Epithelial cell of esophagus (primary cell): ENCODE measurements around the gene ZBTB37.
"Not testable (repeated sequence)": the region's sequence is repeated elsewhere in the genome, so short reads cannot be mapped to it uniquely, and the experiment has no call there.

Experiments used
- DNase-seq: peaks from one replicate; pipeline ENCODE4 v3.0.0; 2010; ENCODE audit warnings: low read depth
- H3K4me3 ChIP-seq: 2 replicates; pipeline ENCODE4 v1.5.1; 2011; ENCODE audit warnings: mild to moderate bottlenecking, low read length, control low read depth
- CTCF ChIP-seq: IDR thresholded peaks from 2 replicates; pipeline ENCODE4 v1.5.1; 2011; ENCODE audit warnings: low read depth, mild to moderate bottlenecking, low read length, control low read depth, inconsistent platforms; ENCODE audit not compliant: insufficient read depth; ENCODE audit errors: missing control alignments

The ZBTB37 gene

DNA sequence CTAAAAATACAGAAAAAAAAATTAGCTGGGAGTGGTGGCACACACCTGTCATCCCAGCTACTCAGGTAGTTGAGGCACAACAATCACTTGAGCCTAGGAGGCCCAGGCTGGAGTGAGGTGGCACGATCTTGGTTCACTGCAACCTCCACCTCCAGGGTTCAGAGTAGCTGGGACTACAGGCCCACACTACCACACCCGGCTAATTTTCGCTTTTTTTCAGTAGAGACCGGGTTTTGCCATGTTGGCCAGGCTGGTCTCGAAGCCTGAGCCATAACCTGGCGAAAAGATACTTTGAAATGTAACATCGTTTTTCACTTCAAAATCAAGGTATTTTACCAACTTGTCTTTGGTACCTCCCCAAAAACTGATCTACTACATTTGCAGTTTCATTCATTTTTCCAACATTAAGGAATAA is 6.4 kb upstream of the ZBTB37 start:
- DNase-seq = no peak
- no peak for TF ChIP-seq CTCF
- no peak overlapping the region for H3K4me3 ChIP-seq

- not testable (repeated sequence) for H3K4me3 ChIP-seq, DNase-seq
These were observed 5.9 kb upstream of the ZBTB37 start for GRCh38 chr1:173862146-173862768.

DNA sequence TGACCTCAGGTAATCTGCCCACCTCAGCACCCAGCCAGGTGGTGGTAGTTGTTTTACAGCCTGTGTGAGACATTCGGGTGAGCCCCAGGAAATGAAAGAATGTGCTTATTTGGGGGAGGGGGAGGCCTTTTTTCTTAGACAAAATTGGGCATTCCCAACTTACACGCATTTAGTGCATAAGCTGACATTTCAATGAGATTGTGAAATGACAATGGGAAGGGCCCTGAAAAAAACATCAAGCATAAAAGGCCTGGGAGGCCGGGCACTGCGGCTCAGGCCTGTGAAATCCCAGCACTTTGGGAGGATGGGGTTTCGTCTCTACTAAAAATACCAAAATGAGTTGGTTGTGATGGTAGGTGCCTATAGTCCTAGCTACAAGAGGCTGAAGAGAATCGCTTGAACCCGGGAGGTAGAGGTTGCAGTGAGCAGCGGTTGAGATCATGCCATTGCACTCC is 5.4 kb upstream of the ZBTB37 start:
- no peak for TF ChIP-seq CTCF
- no peak for DNase-seq

DNA sequence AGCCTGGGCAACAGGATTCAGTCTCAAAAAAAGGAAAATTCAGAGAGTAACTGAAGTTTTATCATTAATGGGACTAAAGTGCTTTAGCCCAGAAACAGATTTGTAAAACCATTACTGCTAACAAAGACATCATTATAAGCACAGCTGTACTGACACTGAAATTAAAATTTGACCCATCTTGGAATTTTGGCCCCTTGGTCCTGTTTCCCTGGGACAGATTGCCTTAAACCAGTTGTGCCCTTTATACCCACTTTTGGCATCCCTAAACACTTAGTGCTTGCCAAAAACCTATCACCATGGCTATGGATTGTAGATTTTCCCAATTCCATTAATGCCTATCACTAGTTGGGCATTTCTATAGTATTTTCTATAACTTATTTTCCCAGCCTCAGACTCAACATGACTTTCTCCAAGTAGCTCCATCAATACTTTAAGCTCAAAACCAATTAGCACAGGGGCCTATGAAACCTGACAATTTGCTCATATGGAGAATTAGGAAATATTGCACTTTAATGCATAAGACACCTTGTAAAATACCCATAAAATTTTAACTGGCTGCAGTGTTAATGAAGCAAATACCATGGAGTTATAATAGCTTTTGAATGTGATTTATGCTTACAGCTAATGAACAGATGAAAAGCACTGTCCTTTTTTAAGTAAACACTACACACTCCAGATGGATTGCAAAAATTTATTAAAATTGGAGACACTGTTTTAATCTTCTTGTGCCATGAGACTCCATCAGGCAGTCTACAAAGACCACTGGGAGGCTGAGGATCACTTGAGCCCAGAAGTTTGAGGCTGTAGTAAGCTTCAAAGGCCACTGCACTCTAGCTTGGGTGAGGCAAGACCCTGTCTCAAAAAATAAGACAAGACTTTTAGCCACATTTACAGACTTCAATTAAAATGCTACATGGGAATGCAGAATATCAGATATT is 4.7 kb upstream of the ZBTB37 start:
- H3K4me3 ChIP-seq = no peak overlapping the region
- DNase-seq = no peak
- TF ChIP-seq CTCF = no peak

More for the DNA sequence above, 5.4 kb upstream of the ZBTB37 start:
- no peak overlapping the region for H3K4me3 ChIP-seq

GRCh38 chr1:173864179-173864867 is 3.9 kb upstream of the ZBTB37 start:
- peak overlapping the region; percentile 99 for H3K4me3 ChIP-seq
- DNase-seq = no peak
- TF ChIP-seq CTCF = no peak

GRCh38 chr1:173865468-173866164 is 2.6 kb upstream of the ZBTB37 start:
- no peak for TF ChIP-seq CTCF
- no peak for DNase-seq
- peak overlapping the region; percentile 99 for H3K4me3 ChIP-seq
